ENCODE measurements around the gene PLA2G2D.

Gene PLA2G2D

GRCh38 chr1:20126041-20126805 is 6.9 kb upstream of the PLA2G2D start:
- H3K4me3 ChIP-seq (ENCODE audit: low read depth, low read length) = no peak overlapping the region
- DNase-seq (ENCODE audit: low read depth) = no peak
- no peak for TF ChIP-seq CTCF (IDR thresholded peaks at IDR 0.05; ENCODE audit: control insufficient read depth, extremely low read depth, insufficient read depth)

GRCh38 chr1:20125100-20125499 is 5.8 kb upstream of the PLA2G2D start:
- no peak for DNase-seq (ENCODE audit: low read depth)
- no peak overlapping the region for H3K4me3 ChIP-seq (ENCODE audit: low read depth, low read length)
- no peak for TF ChIP-seq CTCF (IDR thresholded peaks at IDR 0.05; ENCODE audit: control insufficient read depth, extremely low read depth, insufficient read depth)

- TF ChIP-seq CTCF (IDR thresholded peaks at IDR 0.05; ENCODE audit: control insufficient read depth, extremely low read depth, insufficient read depth) = no peak
- DNase-seq (ENCODE audit: low read depth) = no peak
- no peak overlapping the region for H3K4me3 ChIP-seq (ENCODE audit: low read depth, low read length)
These were observed 5.2 kb upstream of the PLA2G2D start for GRCh38 chr1:20124456-20125057.

- TF ChIP-seq CTCF (IDR thresholded peaks at IDR 0.05; ENCODE audit: control insufficient read depth, extremely low read depth, insufficient read depth) = no peak
- H3K4me3 ChIP-seq (ENCODE audit: low read depth, low read length) = no peak overlapping the region
- no peak for DNase-seq (ENCODE audit: low read depth)
These were observed 4.6 kb upstream of the PLA2G2D start for GRCh38 chr1:20123722-20124455.

GRCh38 chr1:20120796-20121195 is 1.5 kb upstream of the PLA2G2D start:
- TF ChIP-seq CTCF (IDR thresholded peaks at IDR 0.05; ENCODE audit: control insufficient read depth, extremely low read depth, insufficient read depth) = no peak
- no peak overlapping the region for H3K4me3 ChIP-seq (ENCODE audit: low read depth, low read length)
- no peak for DNase-seq (ENCODE audit: low read depth)

- TF ChIP-seq CTCF (IDR thresholded peaks at IDR 0.05; ENCODE audit: control insufficient read depth, extremely low read depth, insufficient read depth) = no peak
- no peak for DNase-seq (ENCODE audit: low read depth)
- H3K4me3 ChIP-seq (ENCODE audit: low read depth, low read length) = no peak overlapping the region
These were observed 2.1 kb downstream of the PLA2G2D start for GRCh38 chr1:20117236-20117635.
